Neutrophil (primary cell): ENCODE results near the gene FOXC1.

Experiments
- H3K27ac ChIP-seq: fragments of 200-600 bp; sonication (generic); 2 replicates; pipeline ENCODE4 v1.5.1; 2016; ENCODE audit warnings: mild to moderate bottlenecking, moderate library complexity
- H3K27me3 ChIP-seq: fragments of 200-600 bp; sonication (generic); 2 replicates; pipeline ENCODE4 v1.6.0; 2016; ENCODE audit warnings: mild to moderate bottlenecking
- H3K36me3 ChIP-seq: fragments of 200-600 bp; sonication (generic); 2 replicates; pipeline ENCODE4 v1.5.1; 2017
- H3K4me1 ChIP-seq, 2 experiments: fragments of 200-600 bp in 1 of 2; sonication (generic) in 1 of 2; 1 replicate in 1 of 2; 2 replicates in 1 of 2; pipeline versions ENCODE4 v1.5.1 to v1.6.1; 2013 to 2016; ENCODE audit warnings: low read depth in 1 of 2, low read length in 1 of 2, mild to moderate bottlenecking in 1 of 2, moderate library complexity in 1 of 2; ENCODE audit not compliant: control insufficient read depth in 1 of 2, insufficient read depth in 1 of 2
- H3K4me3 ChIP-seq, 2 experiments: fragments of 200-600 bp in 1 of 2; sonication (generic) in 1 of 2; 1 replicate in 1 of 2; 2 replicates in 1 of 2; pipeline ENCODE4 v1.5.1; 2013 to 2016; ENCODE audit warnings: low read depth in 1 of 2, low read length in 1 of 2, mild to moderate bottlenecking in 1 of 2, moderate library complexity in 1 of 2
- H3K9me3 ChIP-seq: fragments of 200-600 bp; sonication (generic); 2 replicates; pipeline ENCODE4 v1.5.1; 2016
- TF ChIP-seq, protein P1 (sequence below): fragments of 200-600 bp; sonication (generic); IDR thresholded peaks from 2 replicates; pipeline ENCODE4 v1.5.1; 2016; ENCODE audit warnings: antibody characterized with exemption

The FOXC1 gene

DNA sequence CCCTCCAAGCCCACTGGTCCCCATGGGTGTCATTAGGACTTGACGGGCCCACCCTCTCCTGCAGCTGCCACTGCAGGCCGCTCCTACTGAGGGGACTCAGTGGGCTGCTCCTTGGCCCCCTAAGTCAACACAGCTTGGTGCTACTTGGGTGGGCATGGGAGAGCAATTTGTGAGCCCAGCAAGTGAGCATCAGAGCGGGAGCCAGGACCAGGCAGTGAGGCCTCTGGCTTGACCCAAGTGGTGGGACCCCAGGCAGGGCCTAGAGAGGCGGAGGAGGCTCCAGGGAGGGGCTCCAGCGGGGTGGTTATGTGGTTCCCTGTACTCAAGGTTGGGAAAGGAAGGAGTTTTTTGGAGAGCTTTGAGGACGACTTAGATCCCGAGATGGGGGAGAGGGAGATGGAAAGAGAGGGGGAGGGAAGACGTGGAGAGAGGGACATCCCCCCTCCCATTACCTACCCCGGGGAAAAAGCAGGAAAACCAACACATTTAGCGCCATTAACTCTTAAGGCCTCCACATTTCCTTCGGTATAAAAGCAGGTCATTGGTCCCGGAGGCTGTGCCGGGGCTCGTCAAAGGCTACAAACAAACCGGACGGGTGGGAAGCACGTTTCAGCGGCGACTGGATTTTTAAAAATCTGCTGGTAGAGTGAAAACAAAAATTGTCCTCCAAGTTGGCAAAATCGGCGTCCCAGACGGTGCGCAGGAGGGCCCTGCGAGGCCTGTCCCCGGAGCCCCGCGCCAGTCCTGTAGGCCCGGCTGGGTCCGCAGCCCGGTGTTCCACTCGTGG, 8.8 kb downstream of the FOXC1 start:
- Histone ChIP-seq H3K27me3 (peaks cover 100% of the 10 kb centered on the region), H3K36me3 (no peaks in the 10 kb centered on the region), H3K4me3 (no peak overlapping the region), H3K27ac (no peak overlapping the region), H3K9me3 (no peaks in the 10 kb centered on the region), H3K4me1 (peaks cover 24 to 36% of the 10 kb centered on the region in 2 experiments)
- TF ChIP-seq, protein P1, sequence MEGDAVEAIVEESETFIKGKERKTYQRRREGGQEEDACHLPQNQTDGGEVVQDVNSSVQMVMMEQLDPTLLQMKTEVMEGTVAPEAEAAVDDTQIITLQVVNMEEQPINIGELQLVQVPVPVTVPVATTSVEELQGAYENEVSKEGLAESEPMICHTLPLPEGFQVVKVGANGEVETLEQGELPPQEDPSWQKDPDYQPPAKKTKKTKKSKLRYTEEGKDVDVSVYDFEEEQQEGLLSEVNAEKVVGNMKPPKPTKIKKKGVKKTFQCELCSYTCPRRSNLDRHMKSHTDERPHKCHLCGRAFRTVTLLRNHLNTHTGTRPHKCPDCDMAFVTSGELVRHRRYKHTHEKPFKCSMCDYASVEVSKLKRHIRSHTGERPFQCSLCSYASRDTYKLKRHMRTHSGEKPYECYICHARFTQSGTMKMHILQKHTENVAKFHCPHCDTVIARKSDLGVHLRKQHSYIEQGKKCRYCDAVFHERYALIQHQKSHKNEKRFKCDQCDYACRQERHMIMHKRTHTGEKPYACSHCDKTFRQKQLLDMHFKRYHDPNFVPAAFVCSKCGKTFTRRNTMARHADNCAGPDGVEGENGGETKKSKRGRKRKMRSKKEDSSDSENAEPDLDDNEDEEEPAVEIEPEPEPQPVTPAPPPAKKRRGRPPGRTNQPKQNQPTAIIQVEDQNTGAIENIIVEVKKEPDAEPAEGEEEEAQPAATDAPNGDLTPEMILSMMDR, result no peak

DNA sequence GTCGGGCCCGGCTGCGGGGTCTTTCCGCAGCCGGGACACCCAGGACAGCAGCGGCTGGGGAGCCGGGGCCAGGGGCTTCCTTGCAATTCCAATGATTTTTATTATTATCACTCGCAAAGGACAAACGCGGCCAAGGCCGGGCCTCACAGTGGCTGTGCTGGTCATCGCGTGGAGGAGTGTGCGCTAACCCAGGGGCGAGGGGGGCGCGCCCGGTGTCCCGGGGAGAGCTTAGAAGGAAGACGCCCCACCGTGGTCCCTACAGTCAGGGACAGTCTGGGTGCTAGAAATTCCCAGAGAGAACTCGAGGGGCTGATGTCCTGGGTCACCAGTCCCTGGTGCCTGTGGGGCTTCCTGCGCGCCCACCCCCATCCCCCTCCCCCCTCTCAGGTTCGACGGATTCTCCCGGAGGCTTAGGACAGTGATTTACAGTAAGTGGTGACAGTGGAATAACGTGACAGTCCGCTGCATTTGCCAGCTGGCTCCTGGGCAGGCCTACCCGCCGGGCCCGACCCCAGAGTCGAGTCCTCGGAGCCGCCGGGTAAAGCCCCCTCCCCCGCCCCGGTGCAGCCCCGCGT, 9.5 kb downstream of the FOXC1 start:
- Histone ChIP-seq H3K27me3 (peaks cover 100% of the 10 kb centered on the region), H3K9me3 (no peaks in the 10 kb centered on the region), H3K27ac (no peak overlapping the region), H3K4me3 (peak overlapping the region in 1 of 2 experiments; percentile 58), H3K4me1 (peaks cover 22 to 34% of the 10 kb centered on the region in 2 experiments), H3K36me3 (no peaks in the 10 kb centered on the region)
- TF ChIP-seq, protein P1, result no peak

DNA sequence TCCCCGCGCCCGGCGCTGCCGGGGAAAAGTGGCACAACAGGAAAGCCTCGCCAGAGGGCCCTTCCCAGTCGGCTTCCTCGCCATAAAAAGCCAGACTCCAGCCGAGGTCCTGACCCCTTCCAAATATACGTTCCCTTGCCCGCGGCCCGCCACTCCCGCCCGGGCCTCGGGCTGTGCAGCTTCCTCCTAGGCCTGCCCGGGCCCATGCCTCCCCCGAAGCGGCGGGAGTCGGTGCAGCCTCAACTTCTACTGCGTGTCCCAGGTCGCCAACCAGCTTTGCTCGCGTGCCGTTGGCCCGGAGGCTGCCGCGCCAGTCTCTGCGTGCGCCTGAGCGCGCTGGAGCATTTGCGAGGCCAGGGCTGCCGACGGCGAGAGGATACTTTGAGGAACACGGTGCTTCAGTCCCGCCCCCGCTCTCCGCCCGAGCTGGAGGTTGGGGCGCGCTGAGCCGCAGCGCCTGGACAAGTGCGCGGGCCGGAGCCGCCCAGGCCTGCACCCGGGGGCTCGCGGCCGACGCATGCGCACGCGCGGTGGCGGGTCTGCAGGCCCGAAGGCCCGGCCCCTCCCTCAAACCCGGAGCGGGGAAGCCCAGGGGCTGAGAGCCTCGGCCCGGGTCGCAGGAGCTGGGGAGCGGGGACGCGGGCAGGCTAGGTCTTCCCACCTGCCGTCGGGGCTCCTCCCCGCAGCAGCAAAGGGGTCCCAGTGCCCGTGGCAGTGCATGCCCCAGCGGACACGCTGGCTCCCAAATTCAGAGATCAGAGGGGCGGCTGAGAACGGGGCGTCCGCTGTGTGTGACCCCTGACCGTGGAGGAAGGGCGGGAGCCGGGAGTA, 10.2 kb downstream of the FOXC1 start:
- peaks cover 25 to 32% of the 10 kb centered on the region in 2 experiments for H3K4me1 ChIP-seq
- H3K27me3 ChIP-seq, result peaks cover 100% of the 10 kb centered on the region
- no peaks in the 10 kb centered on the region for H3K9me3 ChIP-seq
- TF ChIP-seq, protein P1, result no peak
- no peaks in the 10 kb centered on the region for H3K36me3 ChIP-seq
- peak overlapping the region; percentile 39 to 58 for H3K4me3 ChIP-seq
- H3K27ac ChIP-seq, result no peak overlapping the region

DNA sequence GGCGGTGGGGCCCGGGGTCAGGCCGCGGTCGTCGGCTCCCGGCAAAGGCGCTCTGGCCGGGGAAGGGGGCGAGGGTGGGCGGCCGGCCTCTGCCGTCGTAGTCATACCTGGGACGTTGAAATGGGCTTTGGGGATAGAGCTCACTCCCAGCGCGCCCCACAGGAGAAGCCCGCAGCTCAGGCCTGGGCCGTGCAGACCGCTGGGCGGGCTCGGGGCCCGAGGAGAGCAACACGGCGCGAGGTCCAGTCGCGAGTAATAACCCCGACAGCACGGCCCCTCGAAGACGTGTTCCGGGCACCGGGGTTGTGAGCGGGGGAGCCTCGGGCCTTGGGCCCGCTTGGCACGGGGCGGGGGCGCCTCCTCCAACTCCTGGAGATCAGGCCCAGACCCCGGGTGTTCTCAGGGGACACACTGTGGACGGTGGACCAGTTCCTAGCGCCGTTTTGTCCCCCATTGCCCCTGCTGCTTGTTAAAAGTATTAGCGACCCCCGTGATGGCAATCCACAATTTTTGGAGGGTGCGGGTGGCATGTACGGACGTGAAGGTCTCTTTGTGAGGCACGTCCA, 10.9 kb downstream of the FOXC1 start:
- peaks cover 29 to 34% of the 10 kb centered on the region in 2 experiments for H3K4me1 ChIP-seq
- no peaks in the 10 kb centered on the region for H3K36me3 ChIP-seq
- TF ChIP-seq, protein P1, result no peak
- H3K4me3 ChIP-seq, result peak overlapping the region in 1 of 2 experiments; percentile 58
- H3K27ac ChIP-seq, result no peak overlapping the region
- H3K9me3 ChIP-seq, result no peaks in the 10 kb centered on the region
- peaks cover 100% of the 10 kb centered on the region for H3K27me3 ChIP-seq

DNA sequence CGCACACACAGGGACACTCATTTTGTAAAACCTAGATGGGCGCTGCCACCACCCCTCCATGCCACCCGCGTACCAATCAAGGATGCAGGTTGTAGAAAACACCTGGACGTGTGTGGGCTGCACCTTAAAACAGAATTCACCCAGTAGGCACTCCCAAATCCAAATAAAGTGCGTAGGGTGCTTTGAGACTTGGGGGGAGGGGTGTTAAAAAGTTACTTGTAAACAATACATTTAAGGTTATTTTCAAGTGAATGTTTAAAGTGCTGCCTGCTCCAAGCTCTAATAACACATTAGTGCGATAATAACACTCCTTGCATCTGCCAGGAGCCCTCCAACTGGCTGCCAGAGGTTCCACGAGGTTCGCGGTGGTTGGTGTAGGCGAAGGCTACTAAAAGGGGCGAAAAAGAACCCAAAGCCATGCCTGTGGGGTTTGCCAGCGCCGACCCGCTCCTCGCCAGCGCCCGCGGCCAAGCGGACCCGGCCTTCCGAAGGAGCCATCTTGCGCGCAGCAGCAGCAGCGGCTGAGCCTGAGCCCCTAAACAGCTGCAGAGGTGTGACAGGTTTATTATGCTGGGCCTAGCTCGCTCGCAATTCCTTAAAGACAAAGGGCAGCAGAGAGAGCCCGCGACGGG, 11.5 kb downstream of the FOXC1 start:
- Histone ChIP-seq H3K27ac (no peak overlapping the region), H3K4me3 (no peak overlapping the region), H3K36me3 (no peaks in the 10 kb centered on the region), H3K27me3 (peaks cover 100% of the 10 kb centered on the region), H3K9me3 (no peaks in the 10 kb centered on the region), H3K4me1 (peaks cover 32 to 38% of the 10 kb centered on the region in 2 experiments)
- TF ChIP-seq, protein P1, result no peak
